Activated B cell treated with CpG ODN at 0.5 μM for 24 hours (primary cell): Measurements from ENCODE around the gene REPIN1. TPM values are rescaled to one million over a fixed set of nuclear protein-coding genes. Genes with fewer than 3 reads are reported as not detected.

Experiments used
- ATAC-seq: fragments of 200-7000 bp; cut with Tn5 transposase; one replicate; pipeline ENCODE4 v1.10.0; 2021; ENCODE audit warnings: low read depth, mild to moderate bottlenecking, moderate library complexity
- CTCF ChIA-PET: fragments of 350-600 bp; sonication (Branson Sonifier 250); formaldehyde crosslinking; loops from one replicate; lab custom pipeline; 2021; ENCODE audit warnings: antibody characterized with exemption; lab: Charles Lee
- POLR2A ChIA-PET: fragments of 350-600 bp; sonication (Branson Sonifier 250); formaldehyde crosslinking; loops from one replicate; lab custom pipeline; 2021; ENCODE audit warnings: antibody characterized with exemption; lab: Charles Lee
- DNase-seq: peaks from one replicate; pipeline ENCODE4 v3.0.0; 2022
- H3K27ac Mint-ChIP-seq: one replicate; pipeline ENCODE4 v1.8.0; 2020; ENCODE audit warnings: mixed read lengths
- H3K27me3 Mint-ChIP-seq: one replicate; pipeline ENCODE4 v1.8.0; 2021; ENCODE audit warnings: mixed read lengths
- H3K36me3 Mint-ChIP-seq: one replicate; pipeline ENCODE4 v1.8.0; 2021; ENCODE audit warnings: low read depth, mixed read lengths
- H3K4me1 Mint-ChIP-seq: one replicate; pipeline ENCODE4 v1.8.0; 2021; ENCODE audit warnings: mixed read lengths
- H3K4me3 Mint-ChIP-seq: one replicate; pipeline ENCODE4 v1.8.0; 2020; ENCODE audit warnings: mild to moderate bottlenecking, mixed read lengths
- H3K9me3 Mint-ChIP-seq: one replicate; pipeline ENCODE4 v1.8.0; 2020; ENCODE audit warnings: mixed read lengths
- CTCF ChIP-seq: fragments of 200-600 bp; IDR thresholded peaks from one replicate; pipeline ENCODE4 v1.8.0; 2022; ENCODE audit warnings: antibody characterized with exemption, mild to moderate bottlenecking
- intact Hi-C: fragments of 100-400 bp; cut with micrococcal nuclease; formaldehyde crosslinking; loops from one replicate; pipeline ENCODE4 v1.15.1; 2024
- total RNA-seq: library from RNA; stranded (reverse); gene quantifications from 2 replicates; pipeline ENCODE4 v1.2.3, GENCODE V29; 2022

The REPIN1 gene
- total RNA-seq, 1 donor from 2014 or later: 116 TPM

GRCh38 chr7:150326657-150327268 lies 41.9 kb upstream of the REPIN1 start:
- ATAC-seq (no peak), DNase-seq (no peak)
- Mint-ChIP-seq H3K9me3 (no peaks in the 10 kb centered on the region), H3K36me3 (peaks cover 55% of the 10 kb centered on the region), H3K4me3 (no peak overlapping the region), H3K4me1 (peaks cover 26% of the 10 kb centered on the region), H3K27me3 (no peaks in the 10 kb centered on the region), H3K27ac (no peak overlapping the region)
- POLR2A ChIA-PET: interaction anchor here (0.6 kb wide), 1 partner anchor 40 kb away, joined by 3 read pairs; no protein-coding TSS in a partner anchor
- intact Hi-C loops: loop anchor here (10.0 kb wide), 1 partner anchor 1188 kb away; the partner anchor contains the start of gene RHEB
- CTCF ChIA-PET: no interaction called here
- no peak for TF ChIP-seq CTCF

GRCh38 chr7:150327308-150327707 lies 41.3 kb upstream of the REPIN1 start:
- no peaks in the 10 kb centered on the region for H3K27me3 Mint-ChIP-seq
- no peaks in the 10 kb centered on the region for H3K9me3 Mint-ChIP-seq
- CTCF ChIA-PET: no interaction called here
- intact Hi-C loops: loop anchor here (10.0 kb wide), 1 partner anchor 1187 kb away; the partner anchor contains the start of gene RHEB
- POLR2A ChIA-PET: no interaction called here
- no peak for TF ChIP-seq CTCF
- no peak overlapping the region for H3K27ac Mint-ChIP-seq
- DNase-seq (no peak), ATAC-seq (no peak)
- H3K4me1 Mint-ChIP-seq: peaks cover 21% of the 10 kb centered on the region
- no peak overlapping the region for H3K4me3 Mint-ChIP-seq
- H3K36me3 Mint-ChIP-seq: peaks cover 55% of the 10 kb centered on the region

- Mint-ChIP-seq H3K9me3 (no peaks in the 10 kb centered on the region), H3K27ac (no peak overlapping the region), H3K4me1 (peaks cover 4% of the 10 kb centered on the region), H3K4me3 (no peak overlapping the region), H3K36me3 (peaks cover 55% of the 10 kb centered on the region), H3K27me3 (no peaks in the 10 kb centered on the region)
- ChIA-PET CTCF (no interaction called here), POLR2A (no interaction called here)
- intact Hi-C loops: loop anchor here (10.0 kb wide), 1 partner anchor 1185 kb away; the partner anchor contains the start of gene RHEB
- ATAC-seq (no peak), DNase-seq (no peak)
- TF ChIP-seq CTCF: no peak
These were observed 39.1 kb upstream of the REPIN1 start for GRCh38 chr7:150329331-150330120.

GRCh38 chr7:150330211-150330885 lies 38.3 kb upstream of the REPIN1 start:
- Mint-ChIP-seq H3K4me3 (no peak overlapping the region), H3K27me3 (no peaks in the 10 kb centered on the region), H3K27ac (no peak overlapping the region), H3K9me3 (no peaks in the 10 kb centered on the region), H3K4me1 (no peaks in the 10 kb centered on the region), H3K36me3 (peaks cover 55% of the 10 kb centered on the region)
- no peak for TF ChIP-seq CTCF
- ATAC-seq: no peak
- no peak for DNase-seq
- ChIA-PET POLR2A (no interaction called here), CTCF (no interaction called here)
- intact Hi-C loops: no loop called here
